Cardiac fibroblast (primary cell): ENCODE data around the gene SEMG1.

Experiments
- DNase-seq, 2 donors: peaks; one replicate each; pipeline versions ENCODE4 v3.0.0 to v3.0.0-alpha.2; 2010; ENCODE audit warnings: low read depth in 2 of 2
- H3K4me3 ChIP-seq, 2 donors: replicated peaks in 1 of 2; 1 replicate in 1 of 2; 2 replicates in 1 of 2; pipeline ENCODE4 v1.5.1; 2011; ENCODE audit warnings: low read depth in 2 of 2, low read length in 2 of 2, mild to moderate bottlenecking in 2 of 2, moderate library complexity in 1 of 2
- CTCF ChIP-seq: IDR thresholded peaks from one replicate; pipeline ENCODE4 v1.5.1; 2011; ENCODE audit warnings: low read depth, mild to moderate bottlenecking, low read length, inconsistent platforms

Gene SEMG1

GRCh38 chr20:45206725-45207124 is at the start of gene SEMG1:
SEMG1 (plus strand) TSS chr20:45207033; CDS start chr20:45207054, 21 bp downstream.
- DNase-seq = no peak
- TF ChIP-seq CTCF = no peak
- no peak within 1 kb of the TSS for H3K4me3 ChIP-seq

DNA sequence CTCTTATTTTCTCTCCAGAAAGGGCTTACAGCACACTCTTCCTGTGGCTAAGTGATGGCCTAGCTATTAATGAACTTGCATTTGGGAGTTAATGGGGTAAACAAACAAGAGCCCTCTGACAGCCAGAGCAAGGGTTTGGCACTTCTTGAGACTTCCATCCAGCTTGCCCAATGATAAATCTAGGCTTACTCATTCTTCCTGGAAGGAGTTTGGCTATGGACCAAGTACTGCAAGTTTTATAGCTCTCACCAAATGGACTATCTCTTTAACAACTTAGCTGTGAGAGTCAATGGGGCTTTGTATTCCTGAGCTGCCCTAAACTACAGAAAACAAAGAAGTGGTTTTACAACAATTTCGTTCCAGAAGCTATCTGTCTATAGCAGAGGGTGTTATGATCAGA is 48.9 kb upstream of the SEMG1 start:
- no peak for TF ChIP-seq CTCF
- DNase-seq = peak; percentile 79 to 93

DNA sequence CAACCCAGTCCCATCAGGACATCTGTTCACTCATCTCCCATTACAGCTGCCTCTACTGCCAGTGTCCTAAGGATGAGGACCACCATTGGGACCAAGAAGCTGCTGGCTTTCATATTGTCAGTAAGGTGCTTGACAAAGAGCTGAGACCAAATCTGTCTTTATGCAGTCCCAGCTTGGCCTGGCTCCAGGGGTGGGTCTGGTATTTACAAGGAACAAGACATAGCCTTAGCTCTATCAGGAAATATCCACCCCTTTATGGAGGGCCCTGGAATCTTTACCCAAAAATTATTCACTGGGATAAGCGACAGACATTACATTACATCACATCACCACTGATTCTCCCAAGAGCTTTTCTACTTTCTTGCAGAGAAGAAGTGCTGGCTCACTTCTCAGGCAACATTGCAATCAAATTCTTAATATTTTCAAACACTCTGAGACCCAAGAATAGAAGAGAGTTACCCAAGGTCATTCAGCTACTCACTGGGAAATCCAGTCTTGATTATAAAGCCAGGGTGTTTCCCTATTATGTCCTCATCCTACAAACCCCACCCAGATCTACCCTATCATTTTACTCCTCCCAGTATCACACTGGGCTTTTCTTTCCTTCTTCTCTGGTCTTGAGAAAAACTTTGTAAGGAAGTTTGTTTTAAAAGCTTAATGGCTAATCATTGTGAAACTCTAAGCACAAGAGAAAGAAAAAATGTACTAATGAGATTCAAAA is 43.6 kb upstream of the SEMG1 start:
- no peak for TF ChIP-seq CTCF
- H3K4me3 ChIP-seq = no peak overlapping the region
- DNase-seq = no peak

More for the DNA sequence above, 48.9 kb upstream of the SEMG1 start:
- no peak overlapping the region for H3K4me3 ChIP-seq

DNA sequence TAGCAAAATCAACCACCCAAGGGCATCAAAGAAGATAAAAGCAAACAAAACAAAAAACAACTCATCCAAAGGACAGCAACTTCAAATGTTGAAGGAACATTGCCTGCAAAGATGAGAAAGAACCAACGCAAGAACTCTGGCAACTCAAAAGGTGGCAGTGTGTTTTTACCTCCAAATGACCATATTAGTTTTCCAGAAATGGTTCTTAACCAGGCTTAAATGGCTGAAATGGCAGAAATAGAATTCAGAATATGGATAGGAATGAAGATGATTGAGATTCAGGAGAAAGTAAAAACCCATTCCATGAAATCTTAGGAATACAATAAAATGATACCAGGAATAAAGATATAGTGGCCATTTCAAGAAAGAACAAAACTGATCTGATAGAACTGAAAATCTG is 41.9 kb upstream of the SEMG1 start:
- DNase-seq = no peak
- no peak overlapping the region for H3K4me3 ChIP-seq
- TF ChIP-seq CTCF = no peak

DNA sequence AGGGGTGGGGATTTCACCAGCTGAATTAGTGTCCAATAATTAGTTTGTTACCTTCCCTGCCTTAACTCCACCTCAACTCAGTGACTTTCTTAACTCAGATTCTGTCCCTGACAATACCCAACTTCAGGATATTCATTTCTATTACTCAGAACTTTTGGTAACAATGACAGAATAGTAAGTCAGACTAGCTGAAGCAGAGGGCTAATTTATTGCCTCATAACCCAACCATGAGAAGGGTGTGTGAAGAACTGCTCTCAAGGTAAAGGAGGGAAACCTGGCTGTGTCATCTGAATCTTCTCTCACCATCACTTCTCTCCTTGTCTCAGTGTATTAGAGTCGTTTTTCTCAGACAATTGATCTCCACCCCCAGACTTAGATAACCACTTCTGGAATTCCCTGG is 33.3 kb upstream of the SEMG1 start:
- H3K4me3 ChIP-seq = no peak overlapping the region

DNA sequence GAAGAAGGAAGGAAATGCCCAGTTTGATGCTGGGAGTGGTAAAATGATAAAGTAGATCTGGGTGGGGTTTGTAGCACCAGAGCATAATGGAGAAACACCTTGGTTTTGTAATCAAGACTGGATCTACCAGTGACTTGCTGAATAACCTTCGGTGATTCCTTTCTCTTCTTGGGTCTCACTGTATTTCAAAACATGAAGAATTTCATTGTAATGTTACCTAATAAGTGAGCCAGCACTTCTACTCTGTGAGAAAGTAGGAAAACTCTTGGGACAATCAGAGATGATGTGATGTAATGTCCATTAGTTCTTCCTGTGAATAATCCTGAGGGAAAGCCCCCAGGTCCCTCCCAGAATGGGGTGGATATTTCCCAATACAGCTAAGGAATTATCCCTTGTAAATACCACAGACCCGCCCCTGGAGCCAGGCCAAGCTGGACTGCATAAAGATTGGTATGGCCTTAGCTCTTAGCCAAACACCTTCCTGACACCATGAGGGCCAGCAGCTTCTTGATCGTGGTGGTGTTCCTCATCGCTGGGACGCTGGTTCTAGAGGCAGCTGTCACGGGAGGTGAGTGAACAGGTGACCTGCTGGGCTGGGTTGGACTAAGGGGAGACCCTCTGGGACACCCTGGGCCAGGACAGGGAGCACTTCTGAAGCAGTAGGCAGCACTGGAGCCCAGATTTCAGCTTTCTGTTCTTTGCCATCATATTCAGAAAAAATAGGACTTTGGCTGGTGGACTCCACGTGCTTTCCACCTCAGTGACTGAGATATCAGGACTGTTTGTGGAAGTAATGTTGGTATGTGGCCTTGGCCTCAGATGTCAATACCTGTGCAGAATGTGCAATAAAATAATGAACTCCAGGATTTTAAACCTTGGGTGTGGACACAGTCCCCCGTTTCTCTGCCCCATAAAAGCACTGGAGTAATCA is 32.1 kb upstream of the SEMG1 start, which contains the start of gene PI3:
Gene PI3 (plus strand): TSS at position 469 of the 931 bp plus-strand sequence. CDS start 21 bp downstream, at position 490.
- H3K4me3 ChIP-seq = no peak within 1 kb of the TSS
- TF ChIP-seq CTCF = no peak
- peak; percentile 52 to 57 for DNase-seq

More for the DNA sequence above, 33.3 kb upstream of the SEMG1 start:
- TF ChIP-seq CTCF = no peak
- DNase-seq = no peak
